ENCODE results near the gene SYNE1.

SYNE1 gene

GRCh38 chr6:152292555-152292954 is 344.6 kb downstream of the SYNE1 start:
- Histone ChIP-seq H3K27me3 (ENCODE audit: control insufficient read depth in 5 of 5, insufficient read depth in 4 of 5, low read length in 5 of 5) (no peaks in the 10 kb centered on the region), H3K36me3 (ENCODE audit: control insufficient read depth in 5 of 5, insufficient read depth in 5 of 5, low read length in 5 of 5) (peaks cover 25 to 66% (median 47%) of the 10 kb centered on the region in 5 donors), H3K9me3 (ENCODE audit: control insufficient read depth in 5 of 5, low read length in 5 of 5) (no peaks in the 10 kb centered on the region), H3K9ac (ENCODE audit: low read length in 5 of 5) (no peak overlapping the region), H3K4me3 (ENCODE audit: low read depth in 1 of 5, low read length in 5 of 5) (no peak overlapping the region), H3K27ac (ENCODE audit: low read depth, low read length) (no peak overlapping the region), H3K4me1 (ENCODE audit: control insufficient read depth in 5 of 5, insufficient read depth in 5 of 5, low read length in 5 of 5) (peaks cover 0 to 12% (median 6%) of the 10 kb centered on the region in 5 donors)

- H3K27me3 ChIP-seq (ENCODE audit: control insufficient read depth in 5 of 5, insufficient read depth in 4 of 5, low read length in 5 of 5): no peaks in the 10 kb centered on the region
- no peak overlapping the region for H3K9ac ChIP-seq (ENCODE audit: low read length in 5 of 5)
- H3K36me3 ChIP-seq (ENCODE audit: control insufficient read depth in 5 of 5, insufficient read depth in 5 of 5, low read length in 5 of 5): peaks cover 34 to 73% (median 56%) of the 10 kb centered on the region in 5 donors
- H3K9me3 ChIP-seq (ENCODE audit: control insufficient read depth in 5 of 5, low read length in 5 of 5): no peaks in the 10 kb centered on the region
- peaks cover 0 to 2% (median 0%) of the 10 kb centered on the region in 5 donors for H3K4me1 ChIP-seq (ENCODE audit: control insufficient read depth in 5 of 5, insufficient read depth in 5 of 5, low read length in 5 of 5)
- no peak overlapping the region for H3K4me3 ChIP-seq (ENCODE audit: low read depth in 1 of 5, low read length in 5 of 5)
- H3K27ac ChIP-seq (ENCODE audit: low read depth, low read length): no peak overlapping the region
These were observed 346.5 kb downstream of the SYNE1 start for GRCh38 chr6:152290693-152291092.

- peaks cover 0 to 11% (median 9%) of the 10 kb centered on the region in 5 donors for H3K4me1 ChIP-seq (ENCODE audit: control insufficient read depth in 5 of 5, insufficient read depth in 5 of 5, low read length in 5 of 5)
- H3K9ac ChIP-seq (ENCODE audit: low read length in 5 of 5): no peak overlapping the region
- no peak overlapping the region for H3K4me3 ChIP-seq (ENCODE audit: low read depth in 1 of 5, low read length in 5 of 5)
- H3K9me3 ChIP-seq (ENCODE audit: control insufficient read depth in 5 of 5, low read length in 5 of 5): no peaks in the 10 kb centered on the region
- H3K36me3 ChIP-seq (ENCODE audit: control insufficient read depth in 5 of 5, insufficient read depth in 5 of 5, low read length in 5 of 5): peaks cover 21 to 71% (median 36%) of the 10 kb centered on the region in 5 donors
- H3K27me3 ChIP-seq (ENCODE audit: control insufficient read depth in 5 of 5, insufficient read depth in 4 of 5, low read length in 5 of 5): no peaks in the 10 kb centered on the region
- no peak overlapping the region for H3K27ac ChIP-seq (ENCODE audit: low read depth, low read length)
These were observed 359.3 kb downstream of the SYNE1 start for GRCh38 chr6:152277826-152278329.

- H3K4me3 ChIP-seq (ENCODE audit: low read depth in 1 of 5, low read length in 5 of 5): no peak overlapping the region
- peak overlapping the region in 2 of 5 donors; percentile 16 to 47 for H3K9ac ChIP-seq (ENCODE audit: low read length in 5 of 5)
- no peaks in the 10 kb centered on the region for H3K9me3 ChIP-seq (ENCODE audit: control insufficient read depth in 5 of 5, low read length in 5 of 5)
- peaks cover 5 to 36% (median 32%) of the 10 kb centered on the region in 5 donors for H3K4me1 ChIP-seq (ENCODE audit: control insufficient read depth in 5 of 5, insufficient read depth in 5 of 5, low read length in 5 of 5)
- H3K27ac ChIP-seq (ENCODE audit: low read depth, low read length): peak overlapping the region; percentile 61
- H3K36me3 ChIP-seq (ENCODE audit: control insufficient read depth in 5 of 5, insufficient read depth in 5 of 5, low read length in 5 of 5): peaks cover 8 to 56% (median 25%) of the 10 kb centered on the region in 5 donors
- H3K27me3 ChIP-seq (ENCODE audit: control insufficient read depth in 5 of 5, insufficient read depth in 4 of 5, low read length in 5 of 5): no peaks in the 10 kb centered on the region
These were observed 363.5 kb downstream of the SYNE1 start for GRCh38 chr6:152273638-152274037.

- Histone ChIP-seq H3K27me3 (ENCODE audit: control insufficient read depth in 5 of 5, insufficient read depth in 4 of 5, low read length in 5 of 5) (no peaks in the 10 kb centered on the region), H3K4me3 (ENCODE audit: low read depth in 1 of 5, low read length in 5 of 5) (no peak overlapping the region), H3K9ac (ENCODE audit: low read length in 5 of 5) (no peak overlapping the region), H3K9me3 (ENCODE audit: control insufficient read depth in 5 of 5, low read length in 5 of 5) (no peaks in the 10 kb centered on the region), H3K4me1 (ENCODE audit: control insufficient read depth in 5 of 5, insufficient read depth in 5 of 5, low read length in 5 of 5) (peaks cover 5 to 36% (median 32%) of the 10 kb centered on the region in 5 donors), H3K36me3 (ENCODE audit: control insufficient read depth in 5 of 5, insufficient read depth in 5 of 5, low read length in 5 of 5) (peaks cover 8 to 51% (median 23%) of the 10 kb centered on the region in 5 donors), H3K27ac (ENCODE audit: low read depth, low read length) (peak overlapping the region; percentile 77)
These were observed 364.2 kb downstream of the SYNE1 start for GRCh38 chr6:152273002-152273401.

GRCh38 chr6:152272486-152272885 is 364.7 kb downstream of the SYNE1 start:
- Histone ChIP-seq H3K9me3 (ENCODE audit: control insufficient read depth in 5 of 5, low read length in 5 of 5) (no peaks in the 10 kb centered on the region), H3K36me3 (ENCODE audit: control insufficient read depth in 5 of 5, insufficient read depth in 5 of 5, low read length in 5 of 5) (peaks cover 4 to 51% (median 23%) of the 10 kb centered on the region in 5 donors), H3K27me3 (ENCODE audit: control insufficient read depth in 5 of 5, insufficient read depth in 4 of 5, low read length in 5 of 5) (no peaks in the 10 kb centered on the region), H3K4me1 (ENCODE audit: control insufficient read depth in 5 of 5, insufficient read depth in 5 of 5, low read length in 5 of 5) (peaks cover 5 to 38% (median 32%) of the 10 kb centered on the region in 5 donors), H3K9ac (ENCODE audit: low read length in 5 of 5) (no peak overlapping the region), H3K4me3 (ENCODE audit: low read depth in 1 of 5, low read length in 5 of 5) (no peak overlapping the region), H3K27ac (ENCODE audit: low read depth, low read length) (peak overlapping the region; percentile 77)

GRCh38 chr6:152271776-152272464 is 365.2 kb downstream of the SYNE1 start:
- Histone ChIP-seq H3K9ac (ENCODE audit: low read length in 5 of 5) (peak overlapping the region in 1 of 5 donors; percentile 35), H3K4me3 (ENCODE audit: low read depth in 1 of 5, low read length in 5 of 5) (peak overlapping the region in 4 of 5 donors; percentile 1 to 40 (median 14)), H3K4me1 (ENCODE audit: control insufficient read depth in 5 of 5, insufficient read depth in 5 of 5, low read length in 5 of 5) (peaks cover 5 to 39% (median 32%) of the 10 kb centered on the region in 5 donors), H3K27me3 (ENCODE audit: control insufficient read depth in 5 of 5, insufficient read depth in 4 of 5, low read length in 5 of 5) (no peaks in the 10 kb centered on the region), H3K9me3 (ENCODE audit: control insufficient read depth in 5 of 5, low read length in 5 of 5) (no peaks in the 10 kb centered on the region), H3K36me3 (ENCODE audit: control insufficient read depth in 5 of 5, insufficient read depth in 5 of 5, low read length in 5 of 5) (peaks cover 4 to 51% (median 21%) of the 10 kb centered on the region in 5 donors), H3K27ac (ENCODE audit: low read depth, low read length) (peak overlapping the region; percentile 77)

- Histone ChIP-seq H3K4me1 (ENCODE audit: control insufficient read depth in 5 of 5, insufficient read depth in 5 of 5, low read length in 5 of 5) (peaks cover 5 to 39% (median 32%) of the 10 kb centered on the region in 5 donors), H3K9ac (ENCODE audit: low read length in 5 of 5) (no peak overlapping the region), H3K27me3 (ENCODE audit: control insufficient read depth in 5 of 5, insufficient read depth in 4 of 5, low read length in 5 of 5) (no peaks in the 10 kb centered on the region), H3K36me3 (ENCODE audit: control insufficient read depth in 5 of 5, insufficient read depth in 5 of 5, low read length in 5 of 5) (peaks cover 0 to 38% (median 17%) of the 10 kb centered on the region in 5 donors), H3K27ac (ENCODE audit: low read depth, low read length) (peak overlapping the region; percentile 24), H3K9me3 (ENCODE audit: control insufficient read depth in 5 of 5, low read length in 5 of 5) (no peaks in the 10 kb centered on the region), H3K4me3 (ENCODE audit: low read depth in 1 of 5, low read length in 5 of 5) (no peak overlapping the region)
These were observed 366.7 kb downstream of the SYNE1 start for GRCh38 chr6:152270301-152270925.

GRCh38 chr6:152268846-152269442 is 368.2 kb downstream of the SYNE1 start:
- no peak overlapping the region for H3K27ac ChIP-seq (ENCODE audit: low read depth, low read length)
- H3K9ac ChIP-seq (ENCODE audit: low read length in 5 of 5): no peak overlapping the region
- no peaks in the 10 kb centered on the region for H3K9me3 ChIP-seq (ENCODE audit: control insufficient read depth in 5 of 5, low read length in 5 of 5)
- no peak overlapping the region for H3K4me3 ChIP-seq (ENCODE audit: low read depth in 1 of 5, low read length in 5 of 5)
- H3K4me1 ChIP-seq (ENCODE audit: control insufficient read depth in 5 of 5, insufficient read depth in 5 of 5, low read length in 5 of 5): peaks cover 5 to 39% (median 32%) of the 10 kb centered on the region in 5 donors
- H3K27me3 ChIP-seq (ENCODE audit: control insufficient read depth in 5 of 5, insufficient read depth in 4 of 5, low read length in 5 of 5): no peaks in the 10 kb centered on the region
- H3K36me3 ChIP-seq (ENCODE audit: control insufficient read depth in 5 of 5, insufficient read depth in 5 of 5, low read length in 5 of 5): peaks cover 5 to 36% (median 16%) of the 10 kb centered on the region in 5 donors

Measured in subcutaneous abdominal adipose tissue (tissue), 5 donors.